Right renal cortex interstitium (tissue), 3 donors: ENCODE measurements around the gene NAT9. TPM values are rescaled to one million over a fixed set of nuclear protein-coding genes. Genes with fewer than 3 reads are reported as not detected.

Source experiments
- DNase-seq, 3 donors: peaks; one replicate each; pipeline ENCODE4 v3.0.0-alpha.2; 2013; ENCODE audit warnings: low read depth in 3 of 3, low spot score in 2 of 3
- polyA plus RNA-seq, 3 donors: library from polyadenylated mRNA; unstranded; fragments of 120-200 nt; gene quantifications; one replicate each; pipeline ENCODE4 v1.2.1, GENCODE V29; 2013; ENCODE audit not compliant: insufficient read length in 3 of 3

NAT9 gene
- polyA plus RNA-seq, 3 donors, result 39.3 to 41.1 (median 39.9) TPM

DNA sequence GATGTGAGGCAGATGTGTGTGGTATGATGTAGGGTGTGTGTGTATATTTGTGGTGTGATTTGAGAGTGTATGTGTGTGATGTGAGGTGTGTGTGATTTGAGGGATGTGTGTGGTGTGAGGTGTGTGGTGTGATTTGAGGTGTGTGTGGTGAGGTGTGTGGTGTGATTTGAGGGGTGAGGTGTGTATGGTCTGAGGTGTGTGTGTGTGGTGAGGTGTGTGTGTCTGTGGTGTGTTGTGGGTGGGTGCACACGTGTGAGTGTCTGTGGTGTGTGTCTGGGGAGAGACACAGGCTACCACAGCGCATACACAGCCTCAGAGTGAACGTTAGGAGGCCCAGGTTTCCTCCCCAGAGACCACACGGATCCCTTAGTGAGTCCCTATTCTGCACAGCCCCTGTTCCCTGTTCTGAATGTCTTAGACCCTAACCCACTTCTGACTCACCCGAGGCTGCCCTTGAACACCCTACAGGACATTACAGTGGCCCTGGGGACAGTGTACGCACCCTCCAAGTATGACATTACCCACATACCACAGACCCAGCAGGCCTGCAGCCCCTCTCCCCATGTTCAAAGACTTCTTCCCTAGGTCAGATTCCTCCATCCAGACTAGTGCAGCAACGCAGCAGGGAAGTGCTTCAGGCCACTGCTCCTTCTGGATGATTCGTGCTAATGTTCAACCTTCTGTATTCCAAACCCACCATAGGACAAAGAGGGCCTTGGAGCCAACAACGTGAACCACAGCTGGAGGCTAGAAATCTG, 42.6 kb downstream of the NAT9 start:
- DNase-seq, result no peak

DNA sequence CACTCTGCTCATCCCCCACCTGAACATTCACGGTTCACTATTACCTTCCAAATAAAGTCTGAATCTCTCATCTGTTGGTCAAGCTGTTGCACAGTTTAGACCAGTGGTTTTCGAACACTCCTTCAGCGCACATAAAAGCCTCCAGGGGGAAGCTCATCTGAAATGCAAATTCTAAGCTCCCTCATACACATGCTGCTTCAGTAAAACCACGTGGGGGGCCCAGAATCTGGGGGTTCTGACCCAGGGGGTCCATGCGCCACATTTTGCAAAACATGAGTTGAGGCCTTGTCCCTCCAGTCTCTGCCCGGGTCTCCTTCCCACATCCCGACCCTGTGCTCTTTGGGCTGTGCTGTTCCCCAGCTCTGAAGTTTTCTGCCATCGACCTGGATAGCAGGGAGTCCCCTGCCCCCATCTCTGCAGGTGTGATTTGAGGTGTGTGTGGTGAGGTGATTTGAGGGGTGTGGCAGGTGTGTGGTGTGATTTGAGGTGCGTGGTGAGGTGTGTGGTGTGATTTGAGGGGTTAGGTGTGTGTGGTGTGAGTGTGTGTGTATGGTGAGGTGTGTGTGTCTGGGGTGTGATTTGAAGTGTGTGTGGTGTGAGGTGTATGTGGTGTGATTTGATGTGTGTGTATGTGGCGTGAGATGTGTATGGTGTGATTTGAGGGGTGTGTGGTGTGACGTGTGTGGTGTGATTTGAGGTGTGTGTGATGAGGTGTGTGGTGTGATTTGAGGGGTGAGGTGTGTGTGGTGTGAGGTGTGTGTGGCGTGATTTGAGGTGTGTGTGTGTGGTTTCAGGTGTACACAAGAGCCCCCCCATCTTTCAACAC, 43.9 kb downstream of the NAT9 start:
- no peak for DNase-seq

DNA sequence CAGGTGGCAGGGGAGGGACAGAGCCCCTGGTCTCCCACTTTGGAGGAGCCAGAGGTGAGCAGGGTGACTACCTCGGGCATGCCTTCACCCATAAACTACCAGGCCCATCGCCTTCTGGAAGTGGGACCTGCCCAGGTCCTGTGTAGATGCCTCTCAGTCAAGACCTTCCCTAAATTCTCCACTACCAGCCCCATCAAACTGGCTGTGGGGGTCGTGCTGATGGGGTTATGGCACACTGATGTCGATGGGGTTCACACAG, 44.9 kb downstream of the NAT9 start:
- DNase-seq, result no peak

DNA sequence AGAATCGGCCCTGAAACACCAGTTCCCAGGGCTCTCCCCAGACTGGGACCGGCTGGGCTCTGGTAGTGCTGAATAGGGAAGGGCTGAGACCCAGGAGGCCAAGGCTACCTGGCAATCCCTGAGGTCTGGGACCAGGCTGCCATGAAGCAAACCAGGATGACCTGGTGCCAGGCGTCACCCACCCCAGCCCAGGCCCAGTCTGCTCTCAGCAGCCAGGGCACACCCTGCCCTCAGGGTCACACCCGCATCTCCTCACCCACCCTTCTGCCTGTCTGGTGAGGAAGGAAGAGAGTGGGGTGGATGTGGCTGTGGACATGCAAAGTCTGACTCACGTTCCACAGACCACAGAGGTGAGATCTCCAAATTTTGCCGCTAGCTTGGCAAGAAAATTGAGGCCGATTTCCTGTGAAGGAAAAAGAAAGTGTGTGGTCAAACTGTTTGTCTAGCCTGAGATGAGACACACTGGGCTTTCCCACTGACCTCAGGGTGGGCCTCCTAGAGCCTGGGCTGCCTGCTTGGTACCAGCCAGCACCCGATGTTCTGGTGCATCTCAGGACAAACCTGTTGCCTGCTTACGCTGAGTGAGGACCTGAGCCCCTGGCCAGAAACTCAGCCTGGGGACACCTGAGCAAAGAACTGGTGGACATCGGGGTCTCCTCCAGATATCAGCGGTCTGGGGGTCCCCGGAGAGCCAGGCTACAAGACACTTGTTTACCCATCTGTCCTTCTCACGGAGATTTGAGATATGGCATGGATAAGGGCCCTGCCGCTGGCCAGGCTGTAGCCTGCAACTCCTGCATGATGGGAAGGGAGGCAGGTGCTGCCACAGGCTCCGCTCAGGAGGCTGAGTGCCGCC, 45.4 kb downstream of the NAT9 start:
- DNase-seq, result no peak

DNA sequence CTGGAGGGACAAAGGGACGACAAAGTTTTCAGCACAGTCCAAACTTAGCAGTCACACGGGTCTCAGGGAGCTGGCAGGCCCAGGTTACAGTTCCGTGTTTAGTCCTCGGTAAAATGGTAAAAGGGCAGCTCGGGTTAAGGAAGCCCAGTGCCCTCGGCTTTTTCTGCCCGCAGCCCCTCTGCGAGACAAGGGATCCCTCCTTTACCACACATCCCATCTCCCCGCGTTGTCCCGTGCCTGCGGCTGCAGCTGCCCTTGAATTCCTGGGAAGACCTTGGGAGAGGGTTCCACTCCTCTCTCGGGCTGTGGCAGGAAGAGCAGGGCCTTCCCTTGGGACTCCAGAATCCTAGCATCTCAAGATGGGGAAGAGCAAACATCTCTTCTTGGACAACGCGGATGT, 46.3 kb downstream of the NAT9 start:
- no peak for DNase-seq

DNA sequence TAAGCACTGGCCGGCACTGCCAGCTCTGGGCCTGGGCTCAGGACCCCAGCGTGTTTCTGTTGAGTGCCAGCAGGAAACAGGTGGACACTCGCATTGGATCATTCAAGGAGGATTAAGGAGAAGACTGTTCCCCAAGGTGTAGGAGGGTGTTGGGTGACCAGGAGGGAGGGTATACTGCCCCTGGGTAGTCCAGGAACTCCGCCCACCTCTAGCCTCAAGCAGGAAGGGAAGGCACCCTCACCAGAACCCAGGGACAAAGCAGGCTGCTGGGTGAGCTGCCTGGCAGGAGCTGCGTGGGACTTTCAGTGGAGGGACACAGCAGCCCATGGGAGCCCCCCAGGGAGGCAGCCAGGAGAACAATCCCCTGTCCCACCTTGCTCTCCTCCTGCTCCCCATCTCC, 46.8 kb downstream of the NAT9 start:
- DNase-seq, result no peak

DNA sequence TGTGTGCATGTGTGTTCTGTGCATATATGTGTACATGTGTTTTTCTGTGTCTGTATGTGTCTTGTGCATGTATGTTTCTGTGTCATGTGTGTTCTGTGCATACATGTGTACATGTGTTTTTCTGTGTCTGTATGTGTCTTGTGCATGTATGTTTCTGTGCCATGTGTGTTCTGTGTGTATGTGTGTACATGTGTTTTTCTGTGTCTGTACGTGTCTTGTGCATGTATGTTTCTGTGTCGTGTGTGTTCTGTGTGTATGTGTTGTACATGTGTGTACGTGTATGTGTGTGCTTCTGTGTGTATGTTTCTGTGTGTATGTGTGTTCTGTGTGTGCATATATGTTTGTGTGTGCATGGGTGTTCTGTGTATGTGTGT, 47.5 kb downstream of the NAT9 start:
- no peak for DNase-seq

DNA sequence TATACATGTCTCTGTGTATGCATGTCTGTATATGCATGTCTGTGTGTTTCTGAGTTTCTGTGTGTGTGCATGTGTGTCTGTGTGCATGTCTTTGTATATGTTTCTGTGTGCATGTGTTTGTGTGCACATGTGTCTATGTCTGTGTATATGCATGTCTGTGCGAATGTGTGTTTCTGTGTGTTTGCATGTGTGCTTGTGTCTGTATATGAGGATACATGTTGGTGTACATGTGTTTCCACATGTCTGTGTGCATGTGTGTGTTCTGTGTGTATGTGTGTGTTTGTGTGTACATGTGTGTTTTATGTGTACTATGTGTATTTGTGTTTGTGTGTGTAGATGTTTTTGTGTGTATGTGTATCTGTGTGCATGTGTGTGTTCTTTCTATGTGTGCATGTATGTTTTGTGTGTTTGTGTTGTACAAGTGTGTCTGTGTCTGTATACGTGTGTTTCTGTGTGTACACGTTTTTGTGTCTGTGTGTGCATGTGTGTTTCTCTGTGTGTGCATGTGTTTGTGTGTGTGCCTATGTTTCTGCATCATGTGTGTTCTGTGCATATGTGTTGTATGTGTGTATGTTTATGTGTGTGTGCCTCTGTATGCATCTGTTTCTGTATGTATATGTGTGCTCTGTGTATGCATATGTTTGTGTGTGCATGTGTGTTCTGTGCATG, 48.0 kb downstream of the NAT9 start:
- DNase-seq, result no peak

DNA sequence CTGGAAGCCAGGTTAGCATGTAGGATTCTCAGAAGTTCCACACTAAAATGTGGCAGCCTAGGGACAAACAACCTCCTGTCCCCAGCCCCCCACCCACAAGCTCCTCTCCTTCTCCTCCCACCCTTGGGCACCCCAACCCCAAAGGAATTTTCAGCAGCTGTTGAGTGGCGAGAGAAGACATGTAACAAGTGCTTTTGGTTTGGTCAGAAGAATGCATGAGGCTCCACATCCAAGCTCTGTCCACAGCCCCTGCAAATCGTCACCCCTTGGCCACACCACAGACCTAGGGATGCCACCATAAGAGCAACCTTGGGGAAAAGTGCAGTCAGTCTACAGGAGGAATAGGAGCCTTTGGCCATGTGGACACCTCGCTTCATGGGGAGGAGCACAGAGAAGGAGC, 51.0 kb downstream of the NAT9 start:
- no peak for DNase-seq

DNA sequence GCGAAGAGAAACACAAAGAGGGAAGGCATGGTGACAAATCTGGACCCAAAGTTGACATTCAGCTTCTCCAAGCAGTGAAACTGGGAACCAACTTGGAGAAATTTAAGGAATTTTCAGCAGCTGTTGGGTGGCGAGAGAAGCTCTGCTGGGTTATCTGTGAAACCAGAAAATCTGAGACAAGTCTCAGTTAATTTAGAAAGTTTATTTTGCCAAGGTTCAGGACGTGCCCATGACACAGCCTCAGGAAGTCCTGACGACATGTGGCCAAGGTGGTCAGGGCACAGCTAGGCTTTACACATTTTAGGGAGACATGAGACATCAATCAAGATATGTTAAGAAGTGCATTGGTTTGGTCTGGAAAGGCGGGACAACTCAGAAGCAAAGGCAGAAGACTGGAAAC, 52.3 kb downstream of the NAT9 start:
- DNase-seq, result no peak

DNA sequence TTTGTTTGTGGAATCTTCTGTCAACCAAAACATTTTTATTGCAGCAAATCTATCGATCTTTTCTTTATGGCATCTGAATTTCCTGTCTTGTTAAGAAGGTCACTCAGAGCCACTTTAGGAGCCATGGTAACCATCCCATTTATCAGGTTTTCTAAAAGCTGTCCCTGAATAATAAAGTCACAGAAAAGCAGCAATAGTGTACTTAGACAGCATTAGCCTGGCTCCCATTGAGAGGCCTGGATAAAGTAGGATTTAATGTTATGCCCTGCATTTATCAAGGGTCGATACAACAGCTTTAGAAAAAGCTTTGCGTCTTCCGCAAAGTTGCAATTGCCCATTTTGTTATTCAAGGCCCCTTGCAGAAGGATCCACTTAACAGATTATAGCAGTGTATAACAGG, 53.4 kb downstream of the NAT9 start:
- DNase-seq, result no peak

Other genes starting within 250 kb of the NAT9 start
- gene CD300LB, start 244.9 kb downstream of the NAT9 start, polyA plus RNA-seq, result under 1 TPM; 0.11 to 0.25 (median 0.23) TPM
- gene CD300C, start 230.2 kb downstream of the NAT9 start, polyA plus RNA-seq, result under 1 TPM; 0.35 to 0.71 (median 0.40) TPM
- gene CD300H, start 208.8 kb downstream of the NAT9 start, polyA plus RNA-seq, result under 1 TPM in 1 of 3 donors, not detected in 2; 0.57 TPM
- not detected for gene CD300LD, start 184.1 kb downstream of the NAT9 start, polyA plus RNA-seq
- under 1 TPM; 0.10 to 0.29 (median 0.11) TPM for gene CD300E, start 152.6 kb downstream of the NAT9 start, polyA plus RNA-seq
- under 1 TPM; 0.32 to 0.57 (median 0.37) TPM for gene CD300LF, start 63.4 kb downstream of the NAT9 start, polyA plus RNA-seq
- gene RAB37, start 39.1 kb downstream of the NAT9 start, polyA plus RNA-seq, result 1 to 10 TPM; 4.8 to 5.7 (median 5.6) TPM
- gene NHERF1, start 27.7 kb downstream of the NAT9 start, polyA plus RNA-seq, result 100 to 1,000 TPM; 148 to 190 (median 161) TPM
- gene GRIN2C, start 83.5 kb upstream of the NAT9 start, polyA plus RNA-seq, result under 1 TPM; 0.10 to 0.14 (median 0.13) TPM
- gene FDXR, start 96.6 kb upstream of the NAT9 start, polyA plus RNA-seq, result 1 to 10 TPM; 5.9 to 7.2 (median 6.6) TPM
- gene FADS6, start 117.3 kb upstream of the NAT9 start, polyA plus RNA-seq, result under 1 TPM; 0.15 to 0.33 (median 0.29) TPM
- under 1 TPM; 0.65 to 0.78 (median 0.67) TPM for gene USH1G, start 146.9 kb upstream of the NAT9 start, polyA plus RNA-seq
- not detected for gene OTOP2, start 147.9 kb upstream of the NAT9 start, polyA plus RNA-seq
- not detected for gene OTOP3, start 159.6 kb upstream of the NAT9 start, polyA plus RNA-seq
- gene HID1, start 196.4 kb upstream of the NAT9 start, polyA plus RNA-seq, result 10 to 100 TPM; 10.4 to 13.1 (median 10.7) TPM
- gene CDR2L, start 211.3 kb upstream of the NAT9 start, polyA plus RNA-seq, result 1 to 10 TPM; 7.3 to 8.6 (median 7.7) TPM
- 10 to 100 TPM; 24.1 to 28.1 (median 27.5) TPM for gene MRPL58, start 236.3 kb upstream of the NAT9 start, polyA plus RNA-seq